ENCODE data around the gene MYH7B. TPM values are rescaled to one million over a fixed set of nuclear protein-coding genes. Genes with fewer than 3 reads are reported as not detected.

MYH7B gene
- total RNA-seq, 2 experiments from 2014 or later, result 0.04 to 0.27 TPM

DNA sequence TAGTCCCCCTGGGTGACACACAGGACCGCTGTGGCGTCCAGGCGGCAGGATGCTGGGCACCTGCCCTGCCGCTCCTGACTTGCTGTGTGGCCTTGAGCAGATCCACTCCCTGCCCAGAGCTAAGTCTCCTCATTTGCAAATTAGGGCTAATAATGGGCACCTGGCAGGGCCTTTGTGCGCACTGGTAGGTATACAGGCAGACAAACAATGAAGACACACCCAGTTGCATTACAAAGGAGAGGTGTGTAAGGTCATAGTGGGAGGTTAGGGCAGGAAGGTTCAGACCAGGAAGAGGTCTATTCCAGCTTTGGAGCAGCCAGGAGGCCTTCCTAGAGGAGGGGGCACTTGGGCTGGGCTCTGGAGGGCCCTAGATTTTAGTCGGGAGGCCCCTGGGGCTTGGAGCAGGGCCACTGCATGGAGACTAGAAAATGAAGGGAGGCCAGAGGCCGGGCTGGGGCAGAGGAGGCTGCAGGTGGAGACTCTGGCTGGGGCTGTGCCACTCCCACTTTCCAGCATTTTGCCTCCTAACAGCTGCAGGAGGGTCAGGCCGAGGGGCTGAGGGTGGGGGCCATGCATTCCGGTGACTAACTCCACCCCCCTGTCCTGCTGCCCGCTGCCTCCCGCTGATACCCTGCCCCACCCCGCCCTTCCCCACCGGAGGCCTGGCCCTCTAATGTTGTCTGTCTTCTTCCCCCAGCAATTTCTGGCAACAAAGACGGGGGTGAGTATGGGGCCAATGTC lies 28.5 kb downstream of the MYH7B start:
- POLR2A ChIA-PET, result no interaction called here
- no peaks in the 10 kb centered on the region for H3K9me3 Mint-ChIP-seq
- CTCF ChIA-PET, result no interaction called here
- peaks cover 11% of the 10 kb centered on the region for H3K27me3 Mint-ChIP-seq
- no peak for DNase-seq
- H3K4me3 Mint-ChIP-seq, result no peak overlapping the region
- no peaks in the 10 kb centered on the region for H3K4me1 Mint-ChIP-seq
- H3K36me3 Mint-ChIP-seq (ENCODE audit: low read depth), result no peaks in the 10 kb centered on the region
- no peak overlapping the region for H3K27ac Mint-ChIP-seq

DNA sequence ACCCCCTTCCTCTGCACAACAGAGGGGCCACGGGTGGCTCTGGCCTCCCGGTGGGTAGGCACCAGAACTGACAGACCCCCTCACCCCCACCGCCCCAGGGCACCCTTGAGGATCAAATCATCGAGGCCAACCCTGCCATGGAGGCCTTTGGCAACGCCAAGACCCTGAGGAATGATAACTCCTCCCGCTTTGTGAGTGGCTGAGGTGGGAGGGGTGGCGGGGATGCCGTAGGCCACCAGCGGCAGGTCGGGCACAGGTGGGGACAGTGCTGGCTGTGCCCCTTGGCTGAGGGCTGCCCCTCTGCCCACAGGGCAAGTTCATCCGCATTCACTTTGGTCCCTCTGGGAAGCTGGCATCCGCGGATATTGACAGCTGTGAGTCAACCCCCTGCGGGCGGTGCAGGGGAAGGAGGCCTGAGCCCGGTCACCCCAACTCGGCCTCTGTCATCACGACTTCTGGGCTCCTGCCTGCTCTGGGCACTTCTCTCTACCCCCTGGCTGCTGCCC lies 29.1 kb downstream of the MYH7B start:
- H3K27ac Mint-ChIP-seq, result no peak overlapping the region
- no peaks in the 10 kb centered on the region for H3K9me3 Mint-ChIP-seq
- ChIA-PET CTCF (interaction anchor here (1.0 kb wide), 1 partner anchor 18 kb away, joined by 3 read pairs; no protein-coding TSS in a partner anchor), POLR2A (no interaction called here)
- no peaks in the 10 kb centered on the region for H3K36me3 Mint-ChIP-seq (ENCODE audit: low read depth)
- no peak overlapping the region for H3K4me3 Mint-ChIP-seq
- no peak for DNase-seq
- no peaks in the 10 kb centered on the region for H3K4me1 Mint-ChIP-seq
- peaks cover 11% of the 10 kb centered on the region for H3K27me3 Mint-ChIP-seq

DNA sequence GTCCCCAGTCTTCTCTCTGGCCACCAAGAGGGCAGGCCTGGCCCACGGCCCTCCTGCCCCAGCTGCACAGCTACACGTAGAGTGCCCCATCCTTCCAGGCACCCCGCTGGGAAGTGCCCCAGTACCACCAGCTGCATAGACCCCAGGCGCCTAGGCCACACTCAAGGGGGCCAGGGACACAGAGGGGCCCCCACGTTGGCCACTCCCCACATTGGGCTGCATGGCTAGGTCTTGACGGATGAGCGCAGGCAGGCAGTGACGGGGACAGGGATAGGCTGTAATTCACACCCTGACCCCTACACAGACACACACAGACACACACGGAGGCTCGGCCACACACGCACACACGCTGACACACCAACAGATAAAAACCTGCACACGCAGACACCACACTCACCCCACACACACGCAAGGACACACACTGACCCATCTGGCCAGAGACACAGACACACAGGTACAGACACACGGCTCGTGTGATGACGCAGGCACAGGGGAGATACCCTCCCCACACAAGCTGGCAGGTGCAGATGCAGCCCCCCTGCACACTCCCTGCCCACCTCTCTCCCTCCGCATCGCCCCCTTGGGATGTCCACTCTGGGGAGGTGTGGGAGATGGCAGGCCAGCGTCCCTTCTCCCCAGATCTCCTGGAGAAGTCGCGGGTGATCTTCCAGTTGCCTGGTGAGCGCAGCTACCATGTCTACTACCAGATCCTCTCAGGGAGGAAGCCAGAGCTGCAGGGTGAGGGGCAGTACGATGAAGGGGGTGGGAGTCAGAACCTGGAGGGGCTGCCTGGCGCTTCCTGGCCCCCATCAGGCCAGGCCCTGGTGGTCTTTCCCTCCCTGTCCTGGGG lies 30.0 kb downstream of the MYH7B start:
- no peak for DNase-seq
- ChIA-PET POLR2A (no interaction called here), CTCF (interaction anchor here (1.0 to 1.2 kb wide), 2 partner anchors 14 to 17 kb away, joined by 3 read pairs; no protein-coding TSS in a partner anchor)
- H3K4me1 Mint-ChIP-seq, result no peaks in the 10 kb centered on the region
- H3K27me3 Mint-ChIP-seq, result peaks cover 11% of the 10 kb centered on the region
- no peak overlapping the region for H3K27ac Mint-ChIP-seq
- no peaks in the 10 kb centered on the region for H3K36me3 Mint-ChIP-seq (ENCODE audit: low read depth)
- H3K4me3 Mint-ChIP-seq, result no peak overlapping the region
- H3K9me3 Mint-ChIP-seq, result no peaks in the 10 kb centered on the region

DNA sequence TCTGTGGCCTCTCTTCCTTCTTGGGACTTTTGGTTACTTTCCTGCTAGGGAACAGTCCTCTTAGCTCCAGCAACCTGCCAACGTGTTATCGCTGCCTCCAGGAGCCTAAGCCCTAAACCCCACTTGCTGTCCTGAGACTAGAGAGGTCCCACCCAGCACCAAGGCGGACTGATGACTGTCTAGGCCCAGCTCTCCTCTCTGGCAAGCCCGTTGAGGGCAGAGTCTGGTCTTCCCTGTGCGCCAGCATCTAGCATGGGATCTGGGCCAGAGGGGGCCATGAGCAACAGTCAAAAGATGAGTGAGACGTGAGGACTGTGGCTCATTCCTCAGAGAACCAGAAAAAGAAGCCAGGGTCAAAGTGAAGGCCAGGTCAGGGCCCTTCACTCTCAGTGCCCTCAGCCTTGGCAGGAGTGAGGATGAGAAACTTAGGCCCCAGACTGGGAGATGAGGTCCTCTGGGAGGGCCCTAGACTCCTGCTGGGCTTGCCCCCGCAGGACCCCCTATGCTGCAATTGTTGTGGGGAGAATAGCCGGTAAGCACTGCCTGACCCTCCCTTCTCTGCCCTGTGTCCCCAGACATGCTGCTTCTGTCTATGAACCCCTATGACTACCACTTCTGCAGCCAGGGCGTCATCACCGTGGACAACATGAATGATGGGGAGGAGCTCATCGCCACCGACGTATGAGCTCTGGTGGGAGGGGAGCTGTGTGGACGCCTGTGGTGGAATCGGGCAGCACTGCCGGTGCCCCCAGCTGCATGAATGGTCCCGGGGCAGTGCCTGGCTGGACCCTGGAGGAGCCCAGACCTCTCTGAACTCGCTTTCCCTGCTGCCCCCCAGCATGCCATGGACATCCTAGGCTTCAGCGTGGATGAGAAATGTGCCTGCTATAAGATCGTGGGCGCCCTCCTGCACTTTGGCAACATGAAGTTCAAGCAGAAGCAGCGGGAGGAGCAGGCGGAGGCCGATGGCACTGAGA lies 30.9 kb downstream of the MYH7B start:
- no peaks in the 10 kb centered on the region for H3K9me3 Mint-ChIP-seq
- no peaks in the 10 kb centered on the region for H3K36me3 Mint-ChIP-seq (ENCODE audit: low read depth)
- no peaks in the 10 kb centered on the region for H3K4me1 Mint-ChIP-seq
- no peak for DNase-seq
- ChIA-PET CTCF (interaction anchor here (1.2 kb wide), 1 partner anchor 15 kb away, joined by 3 read pairs; no protein-coding TSS in a partner anchor), POLR2A (no interaction called here)
- H3K27ac Mint-ChIP-seq, result peak overlapping the region; percentile 5
- peaks cover 11% of the 10 kb centered on the region for H3K27me3 Mint-ChIP-seq
- no peak overlapping the region for H3K4me3 Mint-ChIP-seq

DNA sequence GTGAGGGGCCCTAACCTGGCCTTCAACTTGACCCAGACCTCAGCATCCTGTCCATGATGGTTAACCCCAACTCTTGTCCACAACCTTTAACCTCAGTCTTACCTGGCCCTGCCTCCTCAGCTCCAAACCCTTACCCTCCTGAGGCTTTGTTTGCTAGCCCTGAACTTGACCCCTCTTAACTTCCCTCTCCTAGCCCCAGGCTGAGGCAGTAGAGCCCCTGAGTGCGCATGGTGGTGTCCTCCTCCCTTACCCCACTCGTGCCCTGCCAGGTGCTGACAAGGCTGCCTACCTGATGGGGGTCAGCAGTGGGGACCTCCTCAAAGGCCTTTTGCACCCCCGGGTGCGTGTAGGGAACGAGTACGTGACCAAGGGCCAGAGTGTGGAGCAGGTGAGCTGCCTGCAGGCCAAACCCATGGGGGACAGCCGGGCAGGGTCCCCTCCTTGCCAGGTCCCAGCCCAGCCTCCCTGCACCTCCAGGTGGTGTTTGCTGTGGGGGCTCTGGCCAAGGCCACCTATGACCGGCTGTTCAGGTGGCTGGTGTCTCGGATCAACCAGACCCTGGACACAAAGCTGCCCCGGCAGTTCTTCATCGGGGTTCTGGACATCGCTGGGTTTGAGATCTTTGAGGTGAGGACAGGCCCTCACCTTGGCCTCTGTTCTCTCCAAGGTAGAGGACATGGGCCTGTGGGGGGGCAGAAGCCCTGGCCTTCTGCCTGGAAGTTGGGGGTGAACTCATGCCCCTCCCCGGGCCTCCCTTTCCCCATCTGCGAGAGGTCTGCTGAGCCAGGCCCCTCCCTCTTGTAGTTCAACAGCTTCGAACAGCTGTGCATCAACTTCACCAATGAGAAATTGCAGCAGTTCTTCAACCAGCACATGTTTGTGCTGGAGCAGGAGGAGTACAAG lies 31.9 kb downstream of the MYH7B start:
- H3K36me3 Mint-ChIP-seq (ENCODE audit: low read depth), result no peaks in the 10 kb centered on the region
- CTCF ChIA-PET, result interaction anchor here (0.6 kb wide), 1 partner anchor 9 kb away, joined by 3 read pairs; no protein-coding TSS in a partner anchor
- DNase-seq, result no peak
- H3K4me3 Mint-ChIP-seq, result no peak overlapping the region
- H3K4me1 Mint-ChIP-seq, result no peaks in the 10 kb centered on the region
- H3K9me3 Mint-ChIP-seq, result no peaks in the 10 kb centered on the region
- H3K27me3 Mint-ChIP-seq, result peaks cover 11% of the 10 kb centered on the region
- no peak overlapping the region for H3K27ac Mint-ChIP-seq
- POLR2A ChIA-PET, result no interaction called here

DNA sequence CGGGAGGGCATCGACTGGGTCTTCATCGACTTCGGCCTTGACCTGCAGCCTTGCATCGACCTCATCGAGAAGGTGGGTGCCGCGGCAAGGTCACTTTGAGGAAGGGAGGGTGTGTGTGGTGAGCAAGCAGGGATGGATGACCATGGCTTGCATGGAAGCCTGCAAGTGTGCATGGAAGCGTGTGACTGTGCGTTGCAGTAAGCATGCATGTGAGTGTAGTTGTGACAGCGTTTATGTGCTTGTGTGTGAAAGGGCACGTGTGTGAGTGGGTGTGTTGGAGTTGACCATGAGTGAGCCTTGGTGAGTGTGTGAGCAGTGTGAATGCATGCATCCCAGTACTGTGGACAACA lies 32.5 kb downstream of the MYH7B start:
- POLR2A ChIA-PET, result no interaction called here
- DNase-seq, result no peak
- CTCF ChIA-PET, result interaction anchor here (0.6 kb wide), 1 partner anchor 9 kb away, joined by 3 read pairs; no protein-coding TSS in a partner anchor
- Mint-ChIP-seq H3K36me3 (ENCODE audit: low read depth) (no peaks in the 10 kb centered on the region), H3K27ac (no peak overlapping the region), H3K9me3 (no peaks in the 10 kb centered on the region), H3K4me3 (no peak overlapping the region), H3K27me3 (peaks cover 9% of the 10 kb centered on the region), H3K4me1 (no peaks in the 10 kb centered on the region)

DNA sequence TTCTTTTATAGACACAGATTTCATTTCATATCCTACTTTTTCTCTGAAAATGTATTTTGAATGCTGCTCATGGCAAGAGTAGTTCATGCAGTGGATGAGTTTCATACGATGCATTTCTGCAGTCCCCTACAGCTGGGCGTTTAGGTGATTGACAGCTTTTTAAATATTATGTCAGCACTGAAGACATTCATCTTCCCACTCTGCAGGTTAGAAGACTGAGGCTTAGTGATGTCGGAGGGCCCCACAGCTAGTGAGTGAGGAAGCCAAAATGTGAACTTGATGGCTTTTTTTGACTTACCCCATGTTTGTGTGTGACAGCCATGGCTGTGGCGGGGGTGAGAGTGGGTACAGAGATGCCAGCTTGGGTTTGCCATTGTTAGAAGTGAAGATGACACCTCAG lies 33.5 kb downstream of the MYH7B start:
- Mint-ChIP-seq H3K27me3 (peaks cover 2% of the 10 kb centered on the region), H3K4me1 (no peaks in the 10 kb centered on the region), H3K27ac (no peak overlapping the region), H3K36me3 (ENCODE audit: low read depth) (no peaks in the 10 kb centered on the region), H3K9me3 (no peaks in the 10 kb centered on the region), H3K4me3 (no peak overlapping the region)
- CTCF ChIA-PET, result interaction anchor here (0.7 to 1.1 kb wide), 2 partner anchors 17 to 510 kb away, joined by 3 read pairs; no protein-coding TSS in a partner anchor
- no peak for DNase-seq
- POLR2A ChIA-PET, result no interaction called here

DNA sequence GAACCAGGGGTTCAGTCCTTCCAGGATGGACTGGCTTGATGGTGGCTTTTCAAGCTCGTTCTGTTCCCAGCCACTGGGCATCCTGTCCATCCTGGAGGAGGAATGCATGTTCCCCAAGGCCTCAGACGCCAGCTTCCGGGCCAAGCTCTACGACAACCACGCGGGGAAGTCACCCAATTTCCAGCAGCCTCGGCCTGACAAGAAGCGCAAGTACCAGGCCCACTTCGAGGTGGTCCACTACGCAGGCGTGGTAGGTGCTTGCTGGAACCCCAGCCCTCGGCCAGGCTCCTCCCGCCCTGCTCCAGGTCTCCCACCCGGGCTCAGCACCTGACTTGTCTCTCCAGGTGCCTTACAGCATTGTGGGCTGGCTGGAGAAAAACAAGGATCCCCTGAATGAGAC lies 34.0 kb downstream of the MYH7B start:
- Mint-ChIP-seq H3K27me3 (peaks cover 2% of the 10 kb centered on the region), H3K9me3 (no peaks in the 10 kb centered on the region), H3K4me3 (no peak overlapping the region), H3K4me1 (no peaks in the 10 kb centered on the region), H3K36me3 (ENCODE audit: low read depth) (no peaks in the 10 kb centered on the region), H3K27ac (no peak overlapping the region)
- DNase-seq, result no peak
- POLR2A ChIA-PET, result no interaction called here
- CTCF ChIA-PET, result interaction anchor here (1.1 kb wide), 1 partner anchor 18 kb away, joined by 3 read pairs; no protein-coding TSS in a partner anchor

DNA sequence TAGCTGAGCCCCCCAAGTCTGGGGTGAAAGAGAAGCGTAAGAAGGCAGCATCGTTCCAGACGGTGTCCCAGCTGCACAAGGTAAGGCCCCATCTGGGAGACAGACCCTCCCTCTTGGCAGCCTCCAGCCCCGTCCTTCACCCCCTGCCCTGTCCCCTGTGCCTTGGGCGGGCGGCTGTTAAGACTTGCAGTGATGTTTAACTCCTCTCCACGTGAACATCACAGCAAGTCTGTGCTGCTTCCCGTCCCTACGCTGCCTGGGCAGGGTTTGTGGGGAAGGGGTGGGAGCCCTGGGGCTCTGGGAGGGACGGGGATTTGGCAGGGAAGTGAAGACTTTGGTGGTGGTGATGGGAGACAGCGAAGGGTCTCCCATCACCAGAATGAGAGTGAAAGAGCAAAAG lies 34.6 kb downstream of the MYH7B start:
- Mint-ChIP-seq H3K9me3 (no peaks in the 10 kb centered on the region), H3K27me3 (no peaks in the 10 kb centered on the region), H3K36me3 (ENCODE audit: low read depth) (peaks cover 3% of the 10 kb centered on the region), H3K4me1 (no peaks in the 10 kb centered on the region), H3K27ac (no peak overlapping the region), H3K4me3 (no peak overlapping the region)
- no peak for DNase-seq
- CTCF ChIA-PET, result interaction anchor here (1.1 kb wide), 1 partner anchor 18 kb away, joined by 3 read pairs; no protein-coding TSS in a partner anchor
- POLR2A ChIA-PET, result no interaction called here

DNA sequence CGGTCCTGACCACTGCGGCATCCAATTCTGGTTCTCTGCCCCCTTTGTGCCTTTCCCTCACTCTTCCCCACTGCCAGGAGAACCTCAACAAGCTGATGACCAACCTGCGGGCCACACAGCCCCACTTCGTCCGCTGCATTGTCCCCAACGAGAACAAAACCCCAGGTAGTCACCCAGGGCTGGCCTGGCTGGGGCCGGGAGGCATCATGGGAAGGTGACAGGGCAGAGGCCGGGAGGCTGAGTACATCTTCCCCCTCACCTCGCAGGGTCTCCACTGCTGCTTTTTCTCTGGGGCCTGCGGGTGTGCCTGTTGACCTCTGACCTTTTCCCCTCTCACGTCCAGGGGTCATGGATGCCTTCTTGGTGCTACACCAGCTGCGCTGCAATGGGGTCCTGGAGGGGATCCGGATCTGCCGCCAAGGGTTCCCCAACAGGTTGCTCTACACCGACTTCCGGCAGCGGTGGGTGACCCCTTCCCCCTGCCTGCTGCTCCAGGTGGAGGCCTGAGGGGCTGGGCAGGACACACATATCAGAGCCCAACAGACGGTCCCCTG lies 35.1 kb downstream of the MYH7B start:
- DNase-seq, result no peak
- ChIA-PET CTCF (no interaction called here), POLR2A (no interaction called here)
- Mint-ChIP-seq H3K4me3 (no peak overlapping the region), H3K36me3 (ENCODE audit: low read depth) (peaks cover 3% of the 10 kb centered on the region), H3K9me3 (no peaks in the 10 kb centered on the region), H3K27me3 (no peaks in the 10 kb centered on the region), H3K27ac (no peak overlapping the region), H3K4me1 (no peaks in the 10 kb centered on the region)

DNA sequence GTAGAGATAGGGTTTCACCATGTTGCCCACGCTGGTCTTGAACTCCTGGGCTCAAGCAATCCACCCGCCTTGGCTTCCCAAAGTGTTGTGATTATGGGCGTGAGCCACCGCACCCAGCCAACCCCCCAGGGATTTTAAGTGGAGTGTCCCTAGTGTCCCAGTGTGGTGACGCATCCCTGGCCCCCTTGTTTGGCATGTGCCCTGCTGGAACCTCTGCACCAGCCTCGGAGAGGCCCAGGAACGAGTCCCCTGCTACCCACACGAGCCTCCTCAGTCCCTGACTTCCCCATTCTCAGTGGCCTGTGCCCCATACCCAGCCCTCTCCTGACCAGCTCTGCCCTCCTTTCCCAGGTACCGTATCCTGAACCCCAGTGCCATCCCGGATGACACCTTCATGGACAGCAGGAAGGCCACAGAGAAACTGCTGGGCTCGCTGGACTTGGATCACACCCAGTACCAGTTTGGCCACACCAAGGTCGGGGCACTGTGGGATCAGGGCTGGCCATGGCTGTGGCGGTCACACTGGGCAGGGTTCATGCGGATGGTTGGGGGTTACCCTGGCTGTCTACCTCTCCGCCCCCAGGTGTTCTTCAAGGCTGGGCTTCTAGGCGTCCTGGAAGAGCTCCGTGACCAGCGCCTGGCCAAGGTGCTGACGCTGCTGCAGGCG lies 37.2 kb downstream of the MYH7B start:
- CTCF ChIA-PET, result interaction anchor here (1.0 to 1.8 kb wide), 2 partner anchors 18 to 124 kb away, joined by 3 to 6 read pairs; no protein-coding TSS in a partner anchor
- no peak for DNase-seq
- POLR2A ChIA-PET, result no interaction called here
- peaks cover 11% of the 10 kb centered on the region for H3K36me3 Mint-ChIP-seq (ENCODE audit: low read depth)
- no peak overlapping the region for H3K4me3 Mint-ChIP-seq
- H3K27ac Mint-ChIP-seq, result no peak overlapping the region
- H3K27me3 Mint-ChIP-seq, result no peaks in the 10 kb centered on the region
- no peaks in the 10 kb centered on the region for H3K4me1 Mint-ChIP-seq
- H3K9me3 Mint-ChIP-seq, result no peaks in the 10 kb centered on the region

Measured in activated CD4-positive, alpha-beta T cell treated with anti-CD3 and anti-CD28 coated beads, Interleukin-2, amount 10 ng/mL, durations not matched to agents 7 days and 5 days (primary cell).